Cardiac muscle cell (in vitro differentiated cells and primary cell): ENCODE data around the gene XPO6. TPM values are rescaled to one million over a fixed set of nuclear protein-coding genes. Genes with fewer than 3 reads are reported as not detected.

Experiments used
- DNase-seq, 2 donors: peaks; one replicate each; pipeline versions ENCODE4 v3.0.0 to v3.0.0-alpha.2; 2010 to 2017; ENCODE audit warnings: low read depth in 1 of 2, low spot score in 1 of 2
- H3K27ac ChIP-seq: fragments of 200-600 bp; sonication (generic); 2 replicates; pipeline ENCODE4 v1.5.1; 2016
- H3K27me3 ChIP-seq: fragments of 200-600 bp; sonication (generic); 2 replicates; pipeline ENCODE4 v1.6.0; 2016; ENCODE audit warnings: control low read depth
- H3K36me3 ChIP-seq: fragments of 200-600 bp; sonication (generic); 2 replicates; pipeline ENCODE4 v1.5.1; 2016; ENCODE audit warnings: control low read depth
- H3K4me1 ChIP-seq: fragments of 200-600 bp; sonication (generic); 2 replicates; pipeline ENCODE4 v1.8.1; 2017; ENCODE audit warnings: low read depth, mild to moderate bottlenecking, mixed run types
- H3K4me3 ChIP-seq: fragments of 200-600 bp; sonication (generic); 2 replicates; pipeline ENCODE4 v1.5.1; 2016; ENCODE audit warnings: mild to moderate bottlenecking
- H3K9me3 ChIP-seq: fragments of 200-600 bp; sonication (generic); 2 replicates; pipeline ENCODE4 v1.5.1; 2017; ENCODE audit warnings: low read depth, mild to moderate bottlenecking, control low read depth
- CTCF ChIP-seq: IDR thresholded peaks from 2 replicates; pipeline ENCODE4 v1.5.1; 2012; ENCODE audit warnings: low read depth, mild to moderate bottlenecking, low read length
- polyA plus RNA-seq: library from polyadenylated mRNA; unstranded; fragments of >200 nt; fragmentation: Nextera tagmentation; extraction: Ambion mirVana; gene quantifications from 2 replicates; pipeline ENCODE4 v1.2.1, GENCODE V29; 2016
- total RNA-seq: library from RNA; depleted of rRNA; stranded (reverse); fragments of >200 nt; gene quantifications from 2 replicates; pipeline ENCODE4 v1.2.3, GENCODE V29; 2016

Gene XPO6
- total and polyA plus RNA-seq, 2 experiments from 2014 or later = 34.8 to 79.8 TPM

- no peak for DNase-seq
- H3K9me3 ChIP-seq = no peaks in the 10 kb centered on the region
- peaks cover 31% of the 10 kb centered on the region for H3K36me3 ChIP-seq
- no peaks in the 10 kb centered on the region for H3K4me1 ChIP-seq
- TF ChIP-seq CTCF = no peak
- no peaks in the 10 kb centered on the region for H3K27me3 ChIP-seq
- no peak overlapping the region for H3K4me3 ChIP-seq
- no peak overlapping the region for H3K27ac ChIP-seq
Observed at GRCh38 chr16:28167221-28167620, 44.5 kb downstream of the XPO6 start.

GRCh38 chr16:28166394-28167208 is 45.2 kb downstream of the XPO6 start:
- Histone ChIP-seq H3K4me1 (no peaks in the 10 kb centered on the region), H3K36me3 (peaks cover 31% of the 10 kb centered on the region), H3K27ac (no peak overlapping the region), H3K27me3 (no peaks in the 10 kb centered on the region), H3K4me3 (no peak overlapping the region), H3K9me3 (no peaks in the 10 kb centered on the region)
- DNase-seq = no peak
- TF ChIP-seq CTCF = no peak

- Histone ChIP-seq H3K9me3 (no peaks in the 10 kb centered on the region), H3K4me1 (no peaks in the 10 kb centered on the region), H3K27ac (no peak overlapping the region), H3K4me3 (no peak overlapping the region), H3K36me3 (peaks cover 31% of the 10 kb centered on the region), H3K27me3 (no peaks in the 10 kb centered on the region)
- TF ChIP-seq CTCF = no peak
- no peak for DNase-seq
Observed at GRCh38 chr16:28165598-28165997, 46.2 kb downstream of the XPO6 start.

- no peak overlapping the region for H3K27ac ChIP-seq
- H3K9me3 ChIP-seq = no peaks in the 10 kb centered on the region
- H3K4me1 ChIP-seq = no peaks in the 10 kb centered on the region
- peaks cover 23% of the 10 kb centered on the region for H3K36me3 ChIP-seq
- TF ChIP-seq CTCF = no peak
- peak in 1 of 2 donors; percentile 88 for DNase-seq
- no peak overlapping the region for H3K4me3 ChIP-seq
- H3K27me3 ChIP-seq = no peaks in the 10 kb centered on the region
Observed at GRCh38 chr16:28164140-28164539, 47.6 kb downstream of the XPO6 start.

GRCh38 chr16:28163699-28164098 is 48.1 kb downstream of the XPO6 start:
- H3K36me3 ChIP-seq = peaks cover 20% of the 10 kb centered on the region
- no peak for TF ChIP-seq CTCF

More at GRCh38 chr16:28163699-28164098, 48.1 kb downstream of the XPO6 start:
- Histone ChIP-seq H3K27me3 (no peaks in the 10 kb centered on the region), H3K27ac (no peak overlapping the region), H3K4me1 (no peaks in the 10 kb centered on the region), H3K4me3 (no peak overlapping the region), H3K9me3 (no peaks in the 10 kb centered on the region)
- DNase-seq = peak in 1 of 2 donors; percentile 36
